Measurements from ENCODE around the gene MTHFR.

GRCh38 chr1:11787251-11787803, 18.4 kb downstream of the MTHFR start:
- TF ChIP-seq, protein P1, sequence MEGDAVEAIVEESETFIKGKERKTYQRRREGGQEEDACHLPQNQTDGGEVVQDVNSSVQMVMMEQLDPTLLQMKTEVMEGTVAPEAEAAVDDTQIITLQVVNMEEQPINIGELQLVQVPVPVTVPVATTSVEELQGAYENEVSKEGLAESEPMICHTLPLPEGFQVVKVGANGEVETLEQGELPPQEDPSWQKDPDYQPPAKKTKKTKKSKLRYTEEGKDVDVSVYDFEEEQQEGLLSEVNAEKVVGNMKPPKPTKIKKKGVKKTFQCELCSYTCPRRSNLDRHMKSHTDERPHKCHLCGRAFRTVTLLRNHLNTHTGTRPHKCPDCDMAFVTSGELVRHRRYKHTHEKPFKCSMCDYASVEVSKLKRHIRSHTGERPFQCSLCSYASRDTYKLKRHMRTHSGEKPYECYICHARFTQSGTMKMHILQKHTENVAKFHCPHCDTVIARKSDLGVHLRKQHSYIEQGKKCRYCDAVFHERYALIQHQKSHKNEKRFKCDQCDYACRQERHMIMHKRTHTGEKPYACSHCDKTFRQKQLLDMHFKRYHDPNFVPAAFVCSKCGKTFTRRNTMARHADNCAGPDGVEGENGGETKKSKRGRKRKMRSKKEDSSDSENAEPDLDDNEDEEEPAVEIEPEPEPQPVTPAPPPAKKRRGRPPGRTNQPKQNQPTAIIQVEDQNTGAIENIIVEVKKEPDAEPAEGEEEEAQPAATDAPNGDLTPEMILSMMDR (IDR thresholded peaks at IDR 0.05) = no peak
- TF ChIP-seq POLR2A (IDR thresholded peaks at IDR 0.05) (no peak), EP300 (IDR thresholded peaks at IDR 0.05) (no peak)

All from gastroesophageal sphincter (tissue), 3 donors.